Eye (tissue), 1 donor: ENCODE measurements around the gene AGA.

Source experiments
- DNase-seq: peaks from one replicate; pipeline ENCODE4 v3.0.0-alpha.2; 2015

AGA gene

DNA sequence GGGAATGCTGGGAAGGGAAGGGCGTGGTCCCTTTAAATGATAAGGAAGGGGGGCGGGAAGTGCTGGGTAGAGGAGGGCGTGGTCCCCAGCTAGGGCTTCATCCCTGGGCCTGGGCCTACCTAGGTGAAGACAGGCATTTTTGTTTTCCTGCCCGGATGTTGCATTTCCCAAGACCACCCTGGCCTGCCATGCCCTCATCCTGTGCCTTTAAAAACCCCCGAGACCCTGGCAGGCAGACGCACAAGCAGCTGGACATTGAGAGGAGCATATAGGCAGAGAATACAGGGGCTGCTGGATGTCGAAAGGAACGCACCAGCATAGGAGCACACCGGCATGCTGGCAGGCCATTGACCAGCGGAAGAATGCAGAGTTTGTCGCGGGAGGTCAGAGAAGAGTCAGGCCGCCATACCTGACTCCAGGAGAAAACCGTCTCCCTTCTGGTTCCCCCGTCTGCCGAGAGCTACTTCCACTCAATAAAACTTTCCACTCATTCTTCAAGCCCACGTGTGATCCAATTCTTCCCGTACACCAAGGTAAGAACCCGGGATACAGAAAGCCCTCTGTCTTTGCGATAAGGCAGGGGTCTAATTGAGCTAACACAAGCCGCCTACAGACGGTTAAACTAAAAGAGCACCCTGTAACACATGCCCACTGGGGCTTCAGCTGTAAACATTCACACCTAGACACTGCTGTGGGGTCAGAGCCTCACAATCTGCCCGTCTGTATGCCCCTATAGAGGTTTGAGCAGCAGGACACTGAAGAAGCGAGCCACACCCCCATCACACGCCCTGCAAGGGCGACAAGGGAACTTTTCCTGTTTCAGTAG lies 2.9 kb upstream of the AGA start:
- no peak for DNase-seq

DNA sequence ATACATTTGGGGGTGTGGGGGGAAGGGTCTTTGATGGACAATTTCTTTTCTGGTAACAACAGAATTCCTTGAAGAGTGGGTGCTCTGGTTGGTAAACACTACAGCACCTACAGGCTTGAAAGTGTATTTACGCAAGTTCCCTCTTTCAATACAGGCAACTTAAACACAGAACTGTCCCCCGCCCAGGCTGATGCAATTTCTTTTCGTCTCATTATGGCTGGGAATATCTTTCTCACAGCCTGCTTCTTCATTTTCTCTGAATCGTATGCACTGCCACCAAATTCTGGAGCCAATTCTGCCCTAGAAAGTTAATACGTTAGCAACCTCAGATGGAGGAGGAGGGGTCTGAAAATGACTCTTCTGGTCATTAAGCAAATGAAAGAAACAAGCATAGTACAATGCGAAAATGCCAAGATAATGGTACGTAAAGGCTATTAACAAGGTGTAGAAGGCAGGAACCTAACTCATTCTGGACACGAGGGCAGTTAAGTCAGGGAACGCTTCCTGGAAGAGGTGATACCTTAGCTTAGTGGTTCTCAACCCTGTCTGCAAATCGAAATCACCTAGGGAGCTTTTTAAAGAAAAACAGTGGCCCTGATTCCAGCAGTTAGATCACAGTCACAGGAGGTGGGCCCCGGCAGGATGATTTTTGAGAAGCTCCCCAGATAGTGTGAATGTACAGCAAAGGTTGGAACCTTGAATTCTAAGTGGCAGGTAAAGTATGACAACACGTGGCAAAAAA lies 1.0 kb downstream of the AGA start:
- no peak for DNase-seq

DNA sequence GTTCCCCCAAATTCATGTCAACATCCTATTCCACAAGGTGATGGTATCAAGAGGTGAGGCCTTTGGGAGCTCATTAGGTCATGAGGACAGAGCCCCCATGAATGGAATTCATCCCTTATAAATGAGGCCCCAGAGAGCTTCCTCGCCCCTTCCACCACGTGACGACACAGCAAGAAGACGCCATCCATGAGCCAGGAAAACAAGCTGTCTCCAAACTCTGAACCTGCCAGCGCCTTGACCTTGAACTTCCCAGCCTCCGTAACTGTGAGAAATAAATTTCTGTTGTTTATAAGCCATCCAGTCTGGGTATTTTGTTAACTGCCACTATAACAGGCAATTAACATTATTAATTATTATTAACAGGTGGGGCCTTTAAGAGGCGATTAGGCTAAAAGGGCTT lies 5.8 kb downstream of the AGA start:
- DNase-seq: no peak

DNA sequence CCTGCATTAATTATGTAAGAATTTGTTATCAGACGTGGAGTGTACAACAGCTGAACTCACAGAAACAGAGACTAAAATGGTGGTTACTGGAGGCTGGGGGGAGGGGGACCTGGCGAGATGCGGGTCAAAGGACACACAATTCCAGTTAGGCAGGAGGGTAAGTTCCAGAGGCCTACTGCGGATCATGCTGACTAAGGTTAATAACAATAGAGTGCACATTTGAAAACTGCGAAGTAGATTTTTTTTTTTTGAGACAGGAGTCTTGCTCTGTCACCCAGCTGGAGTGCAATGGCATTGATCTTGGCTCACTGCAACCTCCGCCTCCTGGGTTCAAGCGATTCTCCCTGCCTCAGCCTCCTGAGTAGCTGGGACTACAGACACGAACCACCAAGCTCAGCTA lies 7.6 kb downstream of the AGA start:
- no peak for DNase-seq

DNA sequence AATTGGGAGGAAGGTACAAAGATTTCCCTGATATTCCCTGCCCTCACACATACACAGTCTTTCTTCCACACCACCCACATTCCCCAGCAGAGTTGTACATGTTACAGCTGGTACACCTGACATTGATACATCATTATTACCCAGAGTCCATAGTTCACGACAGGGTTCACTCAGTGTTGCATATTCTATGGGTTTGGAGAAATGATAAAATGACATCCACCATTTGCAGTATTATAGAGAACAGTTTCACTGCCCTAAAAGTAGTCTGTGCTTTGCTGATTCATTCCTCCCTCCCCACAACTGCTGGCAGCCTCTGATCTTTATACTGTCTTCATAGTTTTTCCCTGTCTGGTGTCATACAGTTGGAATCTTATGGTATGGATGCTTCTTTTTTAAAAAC lies 15.0 kb downstream of the AGA start:
- no peak for DNase-seq

DNA sequence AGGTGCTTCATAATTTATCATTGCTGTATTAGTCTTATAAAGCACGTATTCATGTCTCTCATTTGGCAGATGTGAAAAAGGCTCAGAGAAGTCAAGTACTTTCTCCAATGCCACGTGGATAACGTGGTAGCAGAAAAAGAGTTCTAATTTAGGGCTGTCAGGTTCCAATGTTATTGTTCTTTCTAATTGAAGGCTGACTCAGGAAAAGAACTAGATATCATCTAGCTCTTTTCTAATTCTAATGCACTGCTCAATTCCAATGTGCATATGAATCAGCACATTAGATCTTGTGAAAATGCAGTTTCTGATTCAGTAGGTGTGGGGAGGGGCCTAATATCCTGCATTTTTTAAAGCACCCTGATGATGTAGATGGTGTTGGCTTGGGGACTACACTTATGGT lies 22.8 kb downstream of the AGA start:
- no peak for DNase-seq

DNA sequence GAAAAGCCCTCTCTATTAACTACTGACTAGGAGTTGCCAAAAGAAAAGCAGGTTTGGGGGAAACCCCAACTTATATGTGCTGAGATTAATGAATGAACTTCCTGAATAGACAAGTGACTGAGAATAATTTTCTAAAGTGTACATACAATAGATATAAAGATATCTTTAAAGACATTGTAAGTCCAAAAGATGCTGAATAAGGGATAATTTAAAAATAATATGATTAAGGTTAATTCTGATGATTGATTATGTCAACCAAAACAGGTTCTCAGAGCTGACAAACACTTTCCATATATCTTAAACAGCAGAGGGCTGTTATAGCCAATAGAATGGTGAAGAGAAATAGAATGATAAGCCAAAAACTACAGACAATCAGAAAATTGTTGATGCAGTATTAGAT lies 28.6 kb downstream of the AGA start:
- no peak for DNase-seq

DNA sequence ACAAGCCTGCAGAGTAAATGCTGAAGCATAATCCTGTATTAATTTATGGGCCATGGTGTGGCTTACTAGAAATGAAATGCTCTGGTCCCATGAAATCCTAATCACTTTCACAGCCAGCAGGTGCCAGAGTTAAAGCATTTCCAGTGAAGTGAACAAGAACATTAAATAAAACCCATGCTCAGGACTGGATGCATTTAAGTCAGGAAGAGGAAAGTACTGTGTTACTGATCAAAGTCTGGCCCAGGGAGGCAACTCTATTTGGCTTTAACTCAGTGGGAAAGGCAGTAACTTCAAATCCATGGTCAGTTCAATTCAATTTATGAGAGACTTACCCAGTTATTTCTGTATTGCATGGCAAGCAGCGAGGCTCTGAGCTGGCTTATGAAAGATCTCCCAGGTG lies 29.2 kb downstream of the AGA start:
- DNase-seq: peak; percentile 11

DNA sequence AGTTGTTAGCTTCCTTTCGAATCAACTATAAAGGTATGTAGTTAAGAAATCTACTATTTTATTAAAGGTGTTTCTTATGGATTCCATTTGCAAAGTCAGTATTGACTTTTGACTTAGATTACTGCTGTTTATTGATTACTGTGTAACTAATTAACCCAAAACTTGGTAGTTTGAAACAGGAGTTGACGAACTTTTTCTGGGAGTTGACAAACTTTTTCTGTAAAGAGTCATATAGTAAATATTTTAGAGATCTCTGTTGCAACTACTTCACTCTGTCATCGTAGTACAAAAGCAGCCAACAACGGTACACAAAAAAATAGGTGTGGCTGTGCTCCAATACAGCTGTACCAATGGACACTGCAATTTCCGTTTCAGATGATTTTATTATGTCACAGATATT lies 30.2 kb downstream of the AGA start:
- no peak for DNase-seq

DNA sequence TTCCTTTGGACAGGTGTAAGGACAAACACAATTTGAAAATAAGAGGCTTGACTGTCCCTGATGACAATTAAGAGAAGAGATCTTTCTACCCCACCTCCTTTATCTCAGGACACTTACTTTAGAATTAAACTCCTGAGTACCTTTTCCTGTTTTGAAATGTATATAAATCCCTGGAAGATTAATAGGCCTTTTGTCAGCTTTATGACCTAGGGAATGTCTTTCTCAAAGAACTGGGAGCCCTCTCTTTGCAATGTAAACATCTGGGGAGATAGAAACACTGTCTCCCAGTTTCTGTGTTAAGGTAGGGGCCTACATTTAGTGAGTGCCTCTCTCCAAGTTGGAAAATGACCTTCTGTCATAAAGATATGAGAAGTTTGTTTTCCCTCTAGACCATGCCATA lies 31.7 kb downstream of the AGA start:
- no peak for DNase-seq

DNA sequence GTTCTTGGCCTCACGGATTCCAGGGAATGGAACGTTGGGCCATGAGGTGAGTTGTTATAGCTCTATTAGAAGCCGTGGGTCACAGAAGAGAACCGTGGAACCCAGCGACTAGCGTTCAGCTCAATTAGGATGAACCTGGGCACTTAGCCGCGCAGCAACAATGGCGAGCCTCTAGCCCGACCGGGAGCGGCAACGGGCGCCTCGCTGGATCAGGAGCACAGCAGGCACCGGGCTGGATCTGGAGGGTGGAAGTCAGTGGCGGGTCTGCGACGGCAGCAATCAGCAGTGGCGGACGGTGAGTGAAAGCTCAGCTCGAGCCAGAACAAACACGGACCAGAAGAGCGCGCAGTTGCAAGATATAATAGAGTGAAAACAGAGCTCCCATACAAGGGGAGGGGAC lies 34.2 kb downstream of the AGA start:
- DNase-seq: no peak

DNA sequence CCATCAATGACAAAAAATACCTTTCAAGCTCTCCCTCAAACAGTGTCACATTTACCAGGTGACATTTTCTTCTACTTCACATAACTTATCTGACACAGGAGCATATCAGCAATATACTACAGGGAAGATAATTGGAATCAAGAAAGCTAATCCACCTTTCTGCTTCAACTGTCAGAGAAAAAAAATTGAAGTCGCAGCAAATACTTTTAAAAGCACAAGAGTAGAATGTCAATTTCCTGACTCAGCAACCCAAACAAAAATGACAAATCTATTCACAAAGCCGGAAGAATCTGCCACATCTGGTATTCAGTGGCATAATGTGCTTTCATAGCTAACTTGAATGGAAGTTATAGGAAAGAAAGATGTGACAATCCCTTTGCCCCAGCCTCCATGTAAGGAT lies 36.7 kb downstream of the AGA start:
- peak; percentile 11 for DNase-seq

DNA sequence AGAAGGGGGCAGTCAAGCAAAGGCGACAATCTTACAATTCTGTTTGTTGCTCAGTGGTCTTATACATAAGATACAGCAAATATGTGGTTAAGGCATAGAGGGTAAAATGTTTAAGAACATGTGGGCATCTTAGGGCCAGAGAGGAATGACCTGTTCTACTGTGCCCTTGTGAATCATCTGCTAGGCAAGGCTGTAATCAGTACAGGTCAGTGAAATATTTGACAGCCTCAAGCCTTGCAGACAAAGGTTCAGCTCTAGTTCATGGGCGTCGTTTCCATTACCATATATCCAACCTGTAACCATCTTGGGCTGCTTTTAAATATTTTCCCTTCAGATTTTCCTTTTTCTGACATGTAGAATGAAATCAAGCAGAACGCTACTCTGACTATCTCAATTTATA lies 37.3 kb downstream of the AGA start:
- DNase-seq: no peak

DNA sequence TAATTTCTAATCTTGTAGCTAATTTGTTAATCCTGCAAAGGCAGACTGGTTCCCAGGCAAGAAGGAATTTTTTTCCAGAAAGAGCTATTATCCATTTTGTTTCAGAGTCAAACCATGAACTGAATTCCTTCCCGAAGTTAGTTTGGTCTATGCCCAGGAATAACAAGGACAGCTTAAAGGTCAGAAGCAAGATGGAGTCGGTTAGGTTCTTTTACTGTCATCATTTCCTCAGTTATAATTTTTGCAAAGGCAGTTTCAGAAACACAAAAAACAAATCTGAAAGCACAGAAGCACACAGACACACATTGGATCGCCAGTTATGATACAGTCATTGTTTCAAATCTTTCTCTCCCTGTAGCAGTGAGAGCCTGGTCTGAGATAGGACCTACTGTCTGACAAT lies 37.9 kb downstream of the AGA start:
- DNase-seq: no peak

DNA sequence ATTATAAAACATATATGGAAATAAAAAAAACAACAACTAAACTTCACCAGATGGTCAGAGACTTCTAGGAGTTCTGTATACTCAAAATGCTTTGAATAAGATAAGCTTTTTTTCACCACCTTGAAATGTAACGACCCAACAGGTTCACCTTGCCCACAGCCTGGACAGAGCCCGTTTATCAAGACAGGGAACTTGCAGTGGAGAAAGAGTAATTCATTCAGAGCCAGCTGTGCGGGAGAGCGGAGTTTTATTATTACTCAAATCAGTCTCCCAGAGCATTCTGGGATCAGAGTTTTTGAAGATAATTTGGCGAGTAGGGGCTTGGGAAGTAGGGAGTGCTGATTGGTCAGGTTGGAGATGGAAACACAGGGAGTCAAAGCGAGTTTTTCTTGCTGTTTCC lies 38.5 kb downstream of the AGA start:
- peak; percentile 15 for DNase-seq

DNA sequence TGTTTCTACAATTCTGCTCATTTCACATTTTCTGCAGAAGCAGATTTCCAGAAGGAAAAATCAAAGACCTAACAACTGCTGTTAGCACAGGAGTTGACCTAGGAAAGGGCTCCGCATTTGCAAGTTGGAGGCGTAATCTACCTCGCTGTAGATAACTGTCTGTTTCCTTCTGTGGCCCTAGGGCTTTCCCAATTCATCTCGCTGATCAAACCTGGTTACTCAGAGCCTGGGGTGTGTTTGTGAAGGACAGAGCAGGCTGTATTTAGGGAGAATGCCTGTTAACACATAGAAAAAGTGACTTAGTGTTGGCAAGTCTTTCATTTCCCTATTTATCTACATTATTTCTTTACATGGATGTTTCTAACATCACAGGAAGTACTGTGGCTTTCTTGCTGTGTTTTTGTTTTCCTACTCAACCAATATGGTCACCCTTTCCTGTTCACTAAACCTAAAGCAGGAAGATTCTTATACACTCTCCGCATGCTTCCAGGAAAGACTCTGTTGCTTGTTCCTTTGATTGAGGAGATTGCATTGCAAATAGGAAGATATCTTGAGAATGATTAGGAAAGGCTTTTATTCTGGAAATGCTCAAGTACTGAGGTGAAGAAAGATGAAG lies 40.5 kb downstream of the AGA start:
- no peak for DNase-seq

DNA sequence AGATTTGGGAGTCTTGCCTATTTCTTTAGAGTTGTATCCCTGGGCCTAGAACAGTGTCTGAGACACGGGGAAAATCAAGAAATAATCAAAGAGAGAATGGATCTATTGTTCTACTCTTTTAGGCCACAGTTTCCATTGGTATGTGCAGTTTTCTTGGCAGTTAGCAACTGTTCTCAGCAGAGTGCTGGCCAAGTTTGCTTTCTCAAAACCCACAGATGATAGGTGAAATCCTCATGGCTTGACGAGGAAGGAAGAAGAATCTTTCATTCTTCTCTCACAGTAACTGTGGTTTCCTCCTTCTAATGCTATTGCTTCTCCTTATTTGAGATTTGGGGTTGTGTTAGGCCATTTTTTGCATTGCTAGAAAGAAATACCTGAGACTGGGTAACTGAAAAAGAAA lies 42.2 kb downstream of the AGA start:
- DNase-seq: no peak

DNA sequence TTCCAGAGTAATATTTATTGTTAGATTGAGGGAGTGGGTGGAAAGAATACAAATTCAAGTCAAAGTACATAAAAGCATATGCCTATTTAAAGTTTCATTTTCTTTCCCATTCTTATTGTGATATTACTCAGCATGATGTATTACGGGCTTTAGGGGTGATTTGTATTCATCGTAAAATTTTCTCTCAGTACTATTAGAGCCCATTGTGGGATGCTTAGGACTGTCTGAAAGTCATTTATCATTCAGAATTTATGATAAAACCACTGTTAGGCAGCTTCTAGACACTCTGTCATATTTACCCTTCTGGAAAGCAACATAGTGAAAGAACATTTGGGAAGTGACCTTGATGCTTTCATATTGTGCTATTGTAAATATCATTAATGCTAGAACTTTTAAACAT lies 45.9 kb downstream of the AGA start:
- DNase-seq: no peak

DNA sequence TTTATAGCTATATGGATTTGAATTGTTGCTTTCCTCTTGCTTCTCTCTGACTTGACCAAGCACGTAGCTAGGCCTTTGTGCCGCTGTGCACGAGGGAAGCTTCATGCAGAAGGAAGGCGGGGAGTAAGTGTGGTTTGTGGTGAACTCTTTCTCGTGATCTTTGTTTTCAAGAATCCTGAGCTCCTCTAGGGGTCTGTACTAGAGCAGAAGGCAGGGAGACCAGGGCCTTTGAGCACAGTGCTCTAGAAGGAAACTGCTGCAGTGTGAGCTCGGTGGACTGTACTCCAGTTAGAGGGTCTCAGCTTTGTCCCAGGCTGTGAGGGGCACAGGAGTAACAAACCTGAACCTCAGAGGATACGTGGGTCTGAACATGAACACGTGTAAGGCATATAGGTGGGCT lies 49.0 kb downstream of the AGA start:
- no peak for DNase-seq

DNA sequence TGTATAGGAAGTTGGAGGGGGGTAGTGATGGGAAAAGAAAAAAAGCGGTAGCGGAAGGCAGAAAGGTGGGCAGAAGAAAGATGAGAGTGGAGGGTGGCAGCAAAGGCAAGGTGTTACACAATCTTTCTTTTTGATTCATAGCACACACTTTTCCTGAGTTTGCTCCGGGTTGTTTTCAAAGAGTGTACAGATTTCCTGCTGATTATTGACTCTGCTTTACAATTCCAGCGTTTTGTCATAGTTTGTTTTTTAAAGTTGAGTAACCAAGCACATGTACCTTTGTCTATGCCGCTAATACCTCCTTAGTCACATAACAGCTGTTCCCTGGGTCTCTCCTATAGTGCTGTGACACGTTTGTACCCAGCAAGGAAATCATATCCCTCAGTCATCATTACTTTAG lies 50.3 kb downstream of the AGA start:
- no peak for DNase-seq

DNA sequence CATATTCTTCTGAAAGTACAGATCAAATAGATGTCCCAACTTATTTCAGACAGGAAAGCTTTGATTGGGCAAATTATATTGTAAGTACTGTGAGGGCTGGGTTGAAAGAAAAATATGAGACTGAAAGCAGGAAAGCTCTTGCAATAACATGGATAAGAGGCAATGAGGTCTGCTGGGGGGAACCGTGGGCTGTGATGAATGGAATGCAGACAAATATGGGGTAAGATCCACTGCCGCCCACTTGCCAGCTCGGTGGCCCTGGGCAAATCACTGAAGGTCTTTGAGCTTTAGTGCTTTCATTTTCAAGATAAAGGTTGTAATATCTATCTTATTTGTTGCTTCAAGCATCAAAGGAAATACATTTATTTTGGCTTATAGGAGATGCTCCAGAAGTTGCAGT lies 51.0 kb downstream of the AGA start:
- no peak for DNase-seq

DNA sequence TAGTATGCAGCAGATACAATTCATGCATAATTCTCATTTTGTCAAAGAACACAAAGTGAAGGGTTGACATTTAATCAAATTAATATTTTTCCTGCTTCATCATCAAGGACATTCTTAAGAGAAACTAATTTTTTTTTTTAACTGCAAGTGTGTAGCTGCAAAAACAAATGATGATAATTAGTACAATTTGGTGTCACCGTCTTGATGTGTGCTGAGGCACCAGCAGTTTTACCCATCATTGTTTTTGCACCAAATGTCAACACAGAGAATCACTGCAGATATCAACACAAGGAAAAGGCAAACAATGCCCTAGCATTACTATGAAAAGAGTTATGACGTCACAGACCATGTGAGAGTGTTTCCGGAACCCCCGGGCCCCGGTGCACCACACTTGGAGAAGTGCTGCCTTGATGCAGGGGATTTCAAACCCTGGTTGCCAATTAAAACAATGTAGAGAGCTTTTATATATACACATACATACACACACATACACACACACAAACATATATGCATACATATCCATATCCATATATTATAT lies 55.9 kb downstream of the AGA start:
- DNase-seq: peak; percentile 88

DNA sequence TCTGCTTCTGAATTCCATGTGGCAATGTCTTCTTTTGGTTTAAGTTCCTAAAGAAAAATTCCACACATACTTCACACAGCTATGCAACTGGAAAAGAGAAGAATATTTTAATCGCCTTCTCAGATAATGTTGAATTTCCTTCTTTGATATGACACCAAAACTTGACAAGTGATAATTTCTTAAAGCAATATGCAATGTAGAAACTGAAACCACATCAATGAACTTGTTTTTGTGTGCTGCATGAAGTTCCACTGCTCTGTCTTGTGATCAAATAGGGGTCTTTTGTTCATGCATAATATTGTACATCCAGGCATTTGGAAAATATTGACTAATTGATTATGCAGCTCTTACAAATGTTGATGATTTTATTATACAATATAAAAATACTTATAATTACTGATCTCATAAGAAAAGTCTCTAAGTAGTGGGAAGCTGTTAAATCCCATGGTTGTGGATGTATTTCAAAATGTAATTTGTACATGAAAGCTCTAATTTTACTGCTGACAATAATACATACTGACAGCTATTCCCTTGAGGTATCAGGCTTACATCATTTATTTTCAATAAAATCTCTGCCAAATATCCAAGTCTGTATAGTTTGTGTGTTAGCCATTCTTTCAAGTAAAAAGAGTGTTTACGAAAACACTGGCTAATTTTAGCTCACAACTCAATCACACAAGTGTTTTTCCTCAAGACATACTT lies 56.5 kb downstream of the AGA start:
- DNase-seq: peak; percentile 94
